ENCODE measurements around the gene ZNF438.
"Not testable (repeated sequence)": the region's sequence is repeated elsewhere in the genome, so short reads cannot be mapped to it uniquely, and the experiment has no call there.

ZNF438 gene

GRCh38 chr10:30929901-30930520 is 101.7 kb downstream of the ZNF438 start:
- Histone ChIP-seq H3K36me3 (peaks cover 19% of the 10 kb centered on the region), H3K4me3 (ENCODE audit: low read depth in 1 of 2, low read length in 1 of 2) (no peak overlapping the region), H3K9me3 (no peaks in the 10 kb centered on the region), H3K27me3 (no peaks in the 10 kb centered on the region), H3K27ac (no peak overlapping the region), H3K4me1 (ENCODE audit: control insufficient read depth in 1 of 2, insufficient read depth in 1 of 2, low read depth in 1 of 2, low read length in 1 of 2) (no peaks in the 10 kb centered on the region)
- no peak for TF ChIP-seq CTCF (IDR thresholded peaks at IDR 0.05)

GRCh38 chr10:30929311-30929729 is 102.3 kb downstream of the ZNF438 start:
- not testable (repeated sequence) for H3K27me3 ChIP-seq; H3K9me3 ChIP-seq; H3K4me3 ChIP-seq (ENCODE audit: low read depth in 1 of 2, low read length in 1 of 2); H3K4me1 ChIP-seq (ENCODE audit: control insufficient read depth in 1 of 2, insufficient read depth in 1 of 2, low read depth in 1 of 2, low read length in 1 of 2)
- Histone ChIP-seq H3K36me3 (peaks cover 18% of the 10 kb centered on the region), H3K27ac (peak overlapping the region; percentile 2)

- Histone ChIP-seq H3K36me3 (peaks cover 18% of the 10 kb centered on the region), H3K9me3 (no peaks in the 10 kb centered on the region), H3K4me3 (ENCODE audit: low read depth in 1 of 2, low read length in 1 of 2) (no peak overlapping the region), H3K27ac (peak overlapping the region; percentile 2), H3K4me1 (ENCODE audit: control insufficient read depth in 1 of 2, insufficient read depth in 1 of 2, low read depth in 1 of 2, low read length in 1 of 2) (no peaks in the 10 kb centered on the region), H3K27me3 (no peaks in the 10 kb centered on the region)
- no peak for TF ChIP-seq CTCF (IDR thresholded peaks at IDR 0.05)
These were observed 102.9 kb downstream of the ZNF438 start for GRCh38 chr10:30928742-30929141.

GRCh38 chr10:30918651-30919050 is 113.0 kb downstream of the ZNF438 start:
- H3K27me3 ChIP-seq, result no peaks in the 10 kb centered on the region
- no peak overlapping the region for H3K4me3 ChIP-seq (ENCODE audit: low read depth in 1 of 2, low read length in 1 of 2)
- no peak overlapping the region for H3K27ac ChIP-seq
- no peaks in the 10 kb centered on the region for H3K36me3 ChIP-seq
- TF ChIP-seq CTCF (IDR thresholded peaks at IDR 0.05), result no peak
- no peaks in the 10 kb centered on the region for H3K9me3 ChIP-seq
- peaks cover 13 to 14% of the 10 kb centered on the region in 2 experiments for H3K4me1 ChIP-seq (ENCODE audit: control insufficient read depth in 1 of 2, insufficient read depth in 1 of 2, low read depth in 1 of 2, low read length in 1 of 2)

- H3K4me3 ChIP-seq (ENCODE audit: low read depth in 1 of 2, low read length in 1 of 2), result no peak overlapping the region
- no peaks in the 10 kb centered on the region for H3K36me3 ChIP-seq
- no peak for TF ChIP-seq CTCF (IDR thresholded peaks at IDR 0.05)
- H3K27ac ChIP-seq, result no peak overlapping the region
- H3K9me3 ChIP-seq, result no peaks in the 10 kb centered on the region
- H3K27me3 ChIP-seq, result no peaks in the 10 kb centered on the region
- H3K4me1 ChIP-seq (ENCODE audit: control insufficient read depth in 1 of 2, insufficient read depth in 1 of 2, low read depth in 1 of 2, low read length in 1 of 2), result peaks cover 13 to 14% of the 10 kb centered on the region in 2 experiments
These were observed 113.9 kb downstream of the ZNF438 start for GRCh38 chr10:30917789-30918188.

GRCh38 chr10:30917067-30917466 is 114.6 kb downstream of the ZNF438 start:
- Histone ChIP-seq H3K36me3 (no peaks in the 10 kb centered on the region), H3K9me3 (no peaks in the 10 kb centered on the region), H3K4me3 (ENCODE audit: low read depth in 1 of 2, low read length in 1 of 2) (no peak overlapping the region), H3K27me3 (no peaks in the 10 kb centered on the region), H3K27ac (no peak overlapping the region), H3K4me1 (ENCODE audit: control insufficient read depth in 1 of 2, insufficient read depth in 1 of 2, low read depth in 1 of 2, low read length in 1 of 2) (peaks cover 13 to 14% of the 10 kb centered on the region in 2 experiments)
- TF ChIP-seq CTCF (IDR thresholded peaks at IDR 0.05), result no peak

Measured in neutrophil (primary cell).